Hepatocyte (in vitro differentiated cells): ENCODE results near the gene HYAL2. TPM values are rescaled to one million over a fixed set of nuclear protein-coding genes. Genes with fewer than 3 reads are reported as not detected.

ENCODE experiments used
- DNase-seq: peaks from one replicate; pipeline ENCODE4 v3.0.0-alpha.2; 2016; ENCODE audit warnings: low spot score
- H2AFZ ChIP-seq: fragments of 200-600 bp; sonication (generic); 2 replicates; pipeline ENCODE4 v1.6.0; 2016; ENCODE audit warnings: antibody characterized with exemption, mild to moderate bottlenecking
- H3K27ac ChIP-seq: fragments of 200-600 bp; sonication (generic); 2 replicates; pipeline ENCODE4 v1.5.1; 2016; ENCODE audit warnings: mild to moderate bottlenecking
- H3K27me3 ChIP-seq: fragments of 200-600 bp; sonication (generic); 2 replicates; pipeline ENCODE4 v1.6.1; 2016
- H3K36me3 ChIP-seq: fragments of 200-600 bp; sonication (generic); replicated peaks from 2 replicates; pipeline ENCODE4 v1.5.1; 2016; ENCODE audit warnings: low read depth; ENCODE audit not compliant: insufficient read depth
- H3K4me1 ChIP-seq: fragments of 200-600 bp; sonication (generic); 2 replicates; pipeline ENCODE4 v1.5.1; 2016; ENCODE audit warnings: mild to moderate bottlenecking, moderate library complexity; ENCODE audit not compliant: insufficient read depth
- H3K4me2 ChIP-seq: fragments of 200-600 bp; sonication (generic); 2 replicates; pipeline ENCODE4 v1.6.0; 2016
- H3K4me3 ChIP-seq: fragments of 200-600 bp; sonication (generic); 2 replicates; pipeline ENCODE4 v1.5.1; 2016; ENCODE audit warnings: mild to moderate bottlenecking
- H3K79me2 ChIP-seq: fragments of 200-600 bp; sonication (generic); 2 replicates; pipeline ENCODE4 v1.6.0; 2017; ENCODE audit warnings: mild to moderate bottlenecking
- H3K9me2 ChIP-seq: fragments of 200-600 bp; sonication (generic); replicated peaks from 2 replicates; pipeline ENCODE4 v1.6.0; 2017; ENCODE audit warnings: mild to moderate bottlenecking; ENCODE audit not compliant: insufficient read depth
- H3K9me3 ChIP-seq: fragments of 200-600 bp; sonication (generic); 2 replicates; pipeline ENCODE4 v1.5.1; 2016; ENCODE audit warnings: low read depth, mild to moderate bottlenecking
- H4K20me1 ChIP-seq: fragments of 200-600 bp; sonication (generic); 2 replicates; pipeline ENCODE4 v1.6.0; 2016; ENCODE audit warnings: mild to moderate bottlenecking; ENCODE audit not compliant: insufficient read depth, poor library complexity, severe bottlenecking
- CTCF ChIP-seq: fragments of 200-600 bp; sonication (generic); IDR thresholded peaks from 2 replicates; pipeline ENCODE4 v1.5.1; 2016; ENCODE audit warnings: antibody characterized with exemption, mild to moderate bottlenecking; ENCODE audit not compliant: poor library complexity
- EZH2 ChIP-seq: fragments of 200-600 bp; sonication (generic); IDR thresholded peaks from 2 replicates; pipeline ENCODE4 v1.6.1; 2016; ENCODE audit warnings: antibody characterized with exemption, mild to moderate bottlenecking, borderline replicate concordance
- EZH2phosphoT487 ChIP-seq: fragments of 200-600 bp; sonication (generic); IDR thresholded peaks from one replicate; pipeline ENCODE4 v1.6.1; 2018; ENCODE audit warnings: antibody characterized with exemption, mild to moderate bottlenecking, low read depth, moderate library complexity; ENCODE audit not compliant: unreplicated experiment, severe bottlenecking
- WGBS: methylation state at CpG from one replicate; pipeline ENCODE4 v1.1.6; 2016; ENCODE audit warnings: low lambda C conversion rate; ENCODE audit errors: missing lambda C conversion rate; 5-methylcytosine and 5-hydroxymethylcytosine counted together
- polyA plus RNA-seq: library from polyadenylated mRNA; unstranded; fragments of >200 nt; fragmentation: Nextera tagmentation; extraction: Ambion mirVana; gene quantifications from 2 replicates; pipeline ENCODE4 v1.2.1, GENCODE V29; 2016
- total RNA-seq: library from RNA; depleted of rRNA; stranded (reverse); fragments of >200 nt; gene quantifications from 2 replicates; pipeline ENCODE4 v1.2.3, GENCODE V29; 2014

Gene HYAL2
- total and polyA plus RNA-seq, 2 experiments from 2014 or later = 75.4 to 125 TPM

GRCh38 chr3:50345586-50346234 is 23.2 kb upstream of the HYAL2 start, which contains the start of gene ZMYND10:
ZMYND10 (minus strand) TSS chr3:50345732; CDS start chr3:50345579, 153 bp downstream.
- TF ChIP-seq EZH2phosphoT487 = no peak
- no peak for TF ChIP-seq CTCF
- no peak for TF ChIP-seq EZH2
- peak within 1 kb of the TSS; percentile 98 for H3K4me2 ChIP-seq
- H3K79me2 ChIP-seq = peaks cover 11% of the 10 kb centered on the region
- H2AFZ ChIP-seq = peak within 1 kb of the TSS; percentile 74
- H3K9me2 ChIP-seq = no peaks in the 10 kb centered on the region
- H4K20me1 ChIP-seq = no peaks in the 10 kb centered on the region
- peaks cover 23% of the 10 kb centered on the region for H3K4me1 ChIP-seq
- WGBS = 17% methylated on average over 44 of the region's 45 CpGs
- H3K4me3 ChIP-seq = peak within 1 kb of the TSS; percentile 38
- peaks cover 13% of the 10 kb centered on the region for H3K27me3 ChIP-seq
- H3K36me3 ChIP-seq = no peaks in the 10 kb centered on the region
- H3K9me3 ChIP-seq = no peaks in the 10 kb centered on the region
- H3K27ac ChIP-seq = no peak within 1 kb of the TSS
- DNase-seq = peak; percentile 66

GRCh38 chr3:50345008-50345407 is 22.5 kb upstream of the HYAL2 start:
- WGBS = 57% methylated on average over 6 of the region's 8 CpGs
- H2AFZ ChIP-seq = no peak overlapping the region
- H3K4me2 ChIP-seq = peak overlapping the region; percentile 98
- no peak overlapping the region for H3K4me3 ChIP-seq
- peaks cover 8% of the 10 kb centered on the region for H3K79me2 ChIP-seq
- H4K20me1 ChIP-seq = no peaks in the 10 kb centered on the region
- H3K4me1 ChIP-seq = peaks cover 25% of the 10 kb centered on the region
- H3K27ac ChIP-seq = no peak overlapping the region
- no peaks in the 10 kb centered on the region for H3K36me3 ChIP-seq
- H3K9me3 ChIP-seq = no peaks in the 10 kb centered on the region
- DNase-seq = no peak
- TF ChIP-seq CTCF = no peak
- TF ChIP-seq EZH2phosphoT487 = no peak
- TF ChIP-seq EZH2 = no peak
- no peaks in the 10 kb centered on the region for H3K9me2 ChIP-seq
- peaks cover 20% of the 10 kb centered on the region for H3K27me3 ChIP-seq

- Histone ChIP-seq H3K4me1 (peaks cover 22% of the 10 kb centered on the region), H2AFZ (no peak overlapping the region), H3K9me2 (no peaks in the 10 kb centered on the region), H3K27me3 (peaks cover 25% of the 10 kb centered on the region), H4K20me1 (no peaks in the 10 kb centered on the region), H3K4me2 (no peak overlapping the region), H3K4me3 (no peak overlapping the region), H3K9me3 (no peaks in the 10 kb centered on the region), H3K36me3 (no peaks in the 10 kb centered on the region), H3K27ac (no peak overlapping the region), H3K79me2 (no peaks in the 10 kb centered on the region)
- 72% methylated on average over 13 of the region's 13 CpGs for WGBS
- TF ChIP-seq CTCF (no peak), EZH2phosphoT487 (no peak)
- no peak for DNase-seq
Measured at GRCh38 chr3:50342813-50343633, 20.5 kb upstream of the HYAL2 start.
